Sigmoid colon (tissue), 7 donors: ENCODE measurements around the gene PIRT. TPM values are rescaled to one million over a fixed set of nuclear protein-coding genes. Genes with fewer than 3 reads are reported as not detected.

Source experiments
- DNase-seq: peaks from one replicate; pipeline ENCODE4 v3.0.0-alpha.2; 2019
- H3K27ac ChIP-seq, 4 donors: fragments of 200-600 bp; sonication (generic); one replicate each; pipeline ENCODE4 v1.5.1; 2016 to 2019; ENCODE audit warnings: mild to moderate bottlenecking in 1 of 4
- H3K27me3 ChIP-seq, 3 donors: fragments of 200-600 bp; sonication (generic); one replicate each; pipeline ENCODE4 v1.5.1; 2019; ENCODE audit warnings: mild to moderate bottlenecking in 1 of 3
- H3K36me3 ChIP-seq, 4 donors: fragments of 200-600 bp; sonication (generic); one replicate each; pipeline ENCODE4 v1.5.1; 2016 to 2019
- H3K4me1 ChIP-seq, 4 donors: fragments of 200-600 bp; sonication (generic); one replicate each; pipeline ENCODE4 v1.5.1; 2017 to 2019
- H3K4me3 ChIP-seq, 4 donors: fragments of 200-600 bp; sonication (generic); one replicate each; pipeline ENCODE4 v1.5.1; 2017 to 2019; ENCODE audit warnings: mild to moderate bottlenecking in 2 of 4, moderate library complexity in 1 of 4
- H3K9me3 ChIP-seq, 4 donors: fragments of 200-600 bp in 3 of 4; sonication (generic) in 3 of 4; one replicate each; pipeline versions ENCODE4 v1.5.1 to v1.6.1; 2013 to 2019
- EP300 ChIP-seq, 4 donors: sonication (generic); formaldehyde crosslinking; IDR thresholded peaks; one replicate each; pipeline ENCODE4 v1.6.1; 2017; ENCODE audit warnings: antibody characterized with exemption in 4 of 4
- POLR2A ChIP-seq, 2 donors: fragments of 450-650 bp; IDR thresholded peaks; one replicate each; pipeline ENCODE4 v1.6.1; 2016; ENCODE audit warnings: antibody characterized with exemption in 2 of 2, mild to moderate bottlenecking in 2 of 2, moderate library complexity in 2 of 2
- POLR2AphosphoS5 ChIP-seq, 4 donors: sonication (generic); formaldehyde crosslinking; IDR thresholded peaks; one replicate each; pipeline ENCODE4 v1.6.1; 2017; ENCODE audit warnings: antibody characterized with exemption in 4 of 4
- WGBS, 2 donors: extraction: QIAGEN DNeasy Blood & Tissue Kit; methylation state at CpG; one replicate each; pipeline ENCODE4 v1.1.7; 2013; 5-methylcytosine and 5-hydroxymethylcytosine counted together
- intact Hi-C: fragments of 100-400 bp; cut with DNase I; formaldehyde crosslinking; loops from one replicate; pipeline ENCODE4 v1.15.1; 2023
- polyA plus RNA-seq, 3 donors: library from polyadenylated mRNA; stranded (reverse); fragments of 200-250 nt; gene quantifications; one replicate each; pipeline ENCODE4 v1.2.3, GENCODE V29; 2013
- total RNA-seq, 4 donors: library from RNA; depleted of rRNA; stranded (reverse); fragments of >200 nt; gene quantifications; one replicate each; pipeline ENCODE4 v1.1.0, GENCODE V29; 2016
- TF ChIP-seq, protein P1 (sequence below), 4 experiments: fragments of 450-650 bp in 3 of 4; fragments of 200-600 bp in 1 of 4; IDR thresholded peaks; one replicate each; pipeline ENCODE4 v1.5.1; 2016 to 2019; ENCODE audit warnings: antibody characterized with exemption in 4 of 4, mild to moderate bottlenecking in 3 of 4, moderate library complexity in 2 of 4
- donor health status: healthy with polysubstance abuse.
- donor health status: Bipolar disorder and iron deficiency.
- donor health status: healthy.

Gene PIRT
- total and polyA plus RNA-seq, 7 donors = 0.46 to 10.3 (median 3.6) TPM

GRCh38 chr17:10827898-10828552 is 9.9 kb downstream of the PIRT start:
- TF ChIP-seq POLR2A (IDR thresholded peaks at IDR 0.05) = no peak
- TF ChIP-seq, protein P1, sequence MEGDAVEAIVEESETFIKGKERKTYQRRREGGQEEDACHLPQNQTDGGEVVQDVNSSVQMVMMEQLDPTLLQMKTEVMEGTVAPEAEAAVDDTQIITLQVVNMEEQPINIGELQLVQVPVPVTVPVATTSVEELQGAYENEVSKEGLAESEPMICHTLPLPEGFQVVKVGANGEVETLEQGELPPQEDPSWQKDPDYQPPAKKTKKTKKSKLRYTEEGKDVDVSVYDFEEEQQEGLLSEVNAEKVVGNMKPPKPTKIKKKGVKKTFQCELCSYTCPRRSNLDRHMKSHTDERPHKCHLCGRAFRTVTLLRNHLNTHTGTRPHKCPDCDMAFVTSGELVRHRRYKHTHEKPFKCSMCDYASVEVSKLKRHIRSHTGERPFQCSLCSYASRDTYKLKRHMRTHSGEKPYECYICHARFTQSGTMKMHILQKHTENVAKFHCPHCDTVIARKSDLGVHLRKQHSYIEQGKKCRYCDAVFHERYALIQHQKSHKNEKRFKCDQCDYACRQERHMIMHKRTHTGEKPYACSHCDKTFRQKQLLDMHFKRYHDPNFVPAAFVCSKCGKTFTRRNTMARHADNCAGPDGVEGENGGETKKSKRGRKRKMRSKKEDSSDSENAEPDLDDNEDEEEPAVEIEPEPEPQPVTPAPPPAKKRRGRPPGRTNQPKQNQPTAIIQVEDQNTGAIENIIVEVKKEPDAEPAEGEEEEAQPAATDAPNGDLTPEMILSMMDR (IDR thresholded peaks at IDR 0.05) = no peak
- TF ChIP-seq POLR2AphosphoS5 (IDR thresholded peaks at IDR 0.05) = no peak
- TF ChIP-seq EP300 (IDR thresholded peaks at IDR 0.05) = no peak
- WGBS, 2 donors = 36 to 70% methylated on average over 5 of the region's 5 CpGs
- no peaks in the 10 kb centered on the region for H3K9me3 ChIP-seq
- H3K4me3 ChIP-seq = no peak overlapping the region
- no peak overlapping the region for H3K27ac ChIP-seq
- intact Hi-C loops = no loop called here
- no peak for DNase-seq
- H3K36me3 ChIP-seq = no peaks in the 10 kb centered on the region
- no peaks in the 10 kb centered on the region for H3K4me1 ChIP-seq
- no peaks in the 10 kb centered on the region for H3K27me3 ChIP-seq

- no peaks in the 10 kb centered on the region for H3K4me1 ChIP-seq
- intact Hi-C loops = no loop called here
- WGBS, 2 donors = 56 to 81% methylated on average over 7 of the region's 7 CpGs
Measured at GRCh38 chr17:10824874-10825273, 13.0 kb downstream of the PIRT start.

GRCh38 chr17:10821770-10822169 is 16.1 kb downstream of the PIRT start:
- Histone ChIP-seq H3K4me1 (no peaks in the 10 kb centered on the region), H3K27me3 (no peaks in the 10 kb centered on the region), H3K36me3 (no peaks in the 10 kb centered on the region), H3K9me3 (no peaks in the 10 kb centered on the region), H3K27ac (no peak overlapping the region), H3K4me3 (no peak overlapping the region)
- TF ChIP-seq EP300 (IDR thresholded peaks at IDR 0.05) (no peak), POLR2AphosphoS5 (IDR thresholded peaks at IDR 0.05) (no peak), POLR2A (IDR thresholded peaks at IDR 0.05) (no peak)
- TF ChIP-seq, protein P1 (IDR thresholded peaks at IDR 0.05) = no peak
- intact Hi-C loops = no loop called here
- no peak for DNase-seq

More at GRCh38 chr17:10824874-10825273, 13.0 kb downstream of the PIRT start:
- Histone ChIP-seq H3K27ac (no peak overlapping the region), H3K36me3 (no peaks in the 10 kb centered on the region), H3K4me3 (no peak overlapping the region), H3K9me3 (no peaks in the 10 kb centered on the region), H3K27me3 (no peaks in the 10 kb centered on the region)
- no peak for TF ChIP-seq POLR2A (IDR thresholded peaks at IDR 0.05)
- TF ChIP-seq EP300 (IDR thresholded peaks at IDR 0.05) = no peak
- no peak for TF ChIP-seq POLR2AphosphoS5 (IDR thresholded peaks at IDR 0.05)
- TF ChIP-seq, protein P1 (IDR thresholded peaks at IDR 0.05) = no peak
- DNase-seq = no peak

DNA sequence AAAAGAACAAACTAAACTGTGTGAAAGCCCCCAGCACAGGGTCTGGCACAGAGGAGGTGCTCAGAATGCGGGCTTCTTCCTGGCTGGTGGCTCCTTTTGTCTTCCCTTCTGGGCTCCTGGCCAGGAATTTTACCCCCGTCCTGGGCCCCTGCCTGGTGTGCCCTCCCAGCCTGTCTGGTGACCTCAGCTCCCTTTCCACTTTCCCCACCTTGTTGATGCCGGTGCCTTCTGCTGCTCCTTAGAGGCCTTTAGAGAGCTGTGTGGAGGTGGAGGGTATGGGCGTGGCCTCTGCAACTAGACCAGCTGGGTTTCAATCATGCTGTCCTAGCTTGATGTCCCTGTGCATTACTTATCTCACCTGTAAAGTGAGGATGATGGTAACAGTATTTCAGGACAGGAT is 16.8 kb downstream of the PIRT start:
- intact Hi-C loops = no loop called here
- H3K9me3 ChIP-seq = no peaks in the 10 kb centered on the region
- no peak for TF ChIP-seq POLR2A (IDR thresholded peaks at IDR 0.05)
- no peak for TF ChIP-seq POLR2AphosphoS5 (IDR thresholded peaks at IDR 0.05)
- TF ChIP-seq, protein P1 (IDR thresholded peaks at IDR 0.05) = no peak
- no peak for TF ChIP-seq EP300 (IDR thresholded peaks at IDR 0.05)
- H3K27me3 ChIP-seq = no peaks in the 10 kb centered on the region
- DNase-seq = no peak
- no peaks in the 10 kb centered on the region for H3K4me1 ChIP-seq
- no peaks in the 10 kb centered on the region for H3K36me3 ChIP-seq
- no peak overlapping the region for H3K27ac ChIP-seq
- 33 to 49% methylated on average over 4 of the region's 4 CpGs for WGBS, 2 donors
- H3K4me3 ChIP-seq = no peak overlapping the region

- DNase-seq = no peak
- Histone ChIP-seq H3K9me3 (no peaks in the 10 kb centered on the region), H3K36me3 (no peaks in the 10 kb centered on the region), H3K4me1 (no peaks in the 10 kb centered on the region), H3K27me3 (no peaks in the 10 kb centered on the region), H3K27ac (no peak overlapping the region), H3K4me3 (no peak overlapping the region)
- TF ChIP-seq EP300 (IDR thresholded peaks at IDR 0.05) (no peak), POLR2A (IDR thresholded peaks at IDR 0.05) (no peak), POLR2AphosphoS5 (IDR thresholded peaks at IDR 0.05) (no peak)
- TF ChIP-seq, protein P1 (IDR thresholded peaks at IDR 0.05) = no peak
- intact Hi-C loops = loop anchor here (5.0 kb wide), 1 partner anchor 53 kb away; no protein-coding TSS in a partner anchor
- 13 to 66% methylated on average over 5 of the region's 5 CpGs for WGBS, 2 donors
Measured at GRCh38 chr17:10815319-10815718, 22.6 kb downstream of the PIRT start.
